ENCODE results near the gene ICAM3. TPM values are rescaled to one million over a fixed set of nuclear protein-coding genes. Genes with fewer than 3 reads are reported as not detected.
A peak's percentile ranks its signal among the peaks of the same experiment; 100 is the strongest.

Gene ICAM3
- total and polyA plus RNA-seq, 12 donors = 6.1 to 77.2 (median 16.8) TPM

GRCh38 chr19:10317045-10317856 lies 22.2 kb downstream of the ICAM3 start:
- Histone ChIP-seq H3K36me3 (peaks cover 0 to 75% (median 42%) of the 10 kb centered on the region in 9 donors), H3K27me3 (no peaks in the 10 kb centered on the region), H3K9me3 (no peaks in the 10 kb centered on the region), H3K4me1 (peaks cover 4 to 22% (median 17%) of the 10 kb centered on the region in 9 donors), H3K4me3 (no peak overlapping the region), H3K27ac (no peak overlapping the region)
- DNase-seq (no peak), ATAC-seq (no peak)
- no peak for TF ChIP-seq CTCF (IDR thresholded peaks at IDR 0.05)
- WGBS, 2 donors = 85% methylated on average over 28 to 29 of the region's 29 CpGs
- intact Hi-C loops (cut with DNase I) = loop anchor here in 1 of 10 donors (5.0 kb wide), 1 partner anchor 45 kb away; the partner anchor contains the start of gene ICAM1

- DNase-seq (no peak), ATAC-seq (peak in 6 of 8 donors; percentile 13 to 54 (median 29))
- intact Hi-C loops (cut with DNase I) = loop anchor here in 2 of 10 donors (1.0 to 5.0 kb wide), 2 partner anchors 16 to 44 kb away; partner anchors contain the start of gene ICAM1 (in 1 of the 2)
- no peaks in the 10 kb centered on the region for H3K9me3 ChIP-seq
- H3K27ac ChIP-seq = peak overlapping the region in 6 of 10 donors; percentile 63 to 81 (median 72)
- H3K4me1 ChIP-seq = peaks cover 4 to 22% (median 17%) of the 10 kb centered on the region in 9 donors
- H3K4me3 ChIP-seq = peak overlapping the region in 7 of 10 donors; percentile 80 to 98 (median 91)
- 58 to 62% methylated on average over 19 of the region's 19 CpGs for WGBS, 2 donors
- peaks cover 0 to 67% (median 34%) of the 10 kb centered on the region in 9 donors for H3K36me3 ChIP-seq
- TF ChIP-seq CTCF (IDR thresholded peaks at IDR 0.05) = no peak
- no peaks in the 10 kb centered on the region for H3K27me3 ChIP-seq
These were observed 23.0 kb downstream of the ICAM3 start for GRCh38 chr19:10316229-10317044.

- H3K9me3 ChIP-seq = no peaks in the 10 kb centered on the region
- H3K27me3 ChIP-seq = no peaks in the 10 kb centered on the region
- H3K4me3 ChIP-seq = peak within 1 kb of the TSS; percentile 61 to 98 (median 90)
- H3K36me3 ChIP-seq = peaks cover 0 to 62% (median 26%) of the 10 kb centered on the region in 9 donors
- intact Hi-C loops (cut with DNase I) = loop anchor here in 3 of 10 donors (1.0 to 5.0 kb wide), 3 partner anchors 17 to 43 kb away; partner anchors contain the start of genes ICAM1 (in 1 of the 3) and ICAM4 (in 1 of the 3)
- H3K27ac ChIP-seq = peak within 1 kb of the TSS in 9 of 10 donors; percentile 30 to 81 (median 66)
- H3K4me1 ChIP-seq = peaks cover 4 to 22% (median 17%) of the 10 kb centered on the region in 9 donors
- TF ChIP-seq CTCF (IDR thresholded peaks at IDR 0.05) = no peak
- ATAC-seq (peak; percentile 88 to 97 (median 94)), DNase-seq (peak; percentile 88 to 92)
- 1% methylated on average over 54 to 55 of the region's 55 CpGs for WGBS, 2 donors
These were observed 23.8 kb downstream of the ICAM3 start, which contains the start of gene FDX2 for GRCh38 chr19:10315335-10316214. Gene FDX2 (minus strand): TSS chr19:10316015. CDS start chr19:10315996, 19 bp downstream.

Measured in heart right ventricle (tissue), 16 donors.